Activated T-helper 1 cell treated with Interleukin-2 at 50 U/mL for 16 hours (primary cell): Measurements from ENCODE around the gene FHIT.

Source experiments
- DNase-seq: peaks from one replicate; pipeline ENCODE4 v3.0.0-alpha.2; 2020; ENCODE audit warnings: low read depth

The FHIT gene

GRCh38 chr3:60102154-60102553, 1149.1 kb downstream of the FHIT start:
- DNase-seq = no peak

- no peak for DNase-seq
Measured at GRCh38 chr3:60101621-60102020, 1149.6 kb downstream of the FHIT start.

- DNase-seq = no peak
Measured at GRCh38 chr3:60096403-60096802, 1154.8 kb downstream of the FHIT start.

- DNase-seq = no peak
Measured at GRCh38 chr3:60095930-60096329, 1155.3 kb downstream of the FHIT start.

GRCh38 chr3:60095516-60095915, 1155.7 kb downstream of the FHIT start:
- no peak for DNase-seq

GRCh38 chr3:60094392-60094947, 1156.8 kb downstream of the FHIT start:
- DNase-seq = no peak

- DNase-seq = no peak
Measured at GRCh38 chr3:60090548-60090947, 1160.7 kb downstream of the FHIT start.

- no peak for DNase-seq
Measured at GRCh38 chr3:60086811-60087210, 1164.4 kb downstream of the FHIT start.

GRCh38 chr3:60085649-60086048, 1165.6 kb downstream of the FHIT start:
- DNase-seq = no peak

GRCh38 chr3:60081381-60082095, 1169.7 kb downstream of the FHIT start:
- no peak for DNase-seq

- DNase-seq = no peak
Measured at GRCh38 chr3:60080648-60081047, 1170.6 kb downstream of the FHIT start.

GRCh38 chr3:60079076-60079475, 1172.2 kb downstream of the FHIT start:
- DNase-seq = no peak

- no peak for DNase-seq
Measured at GRCh38 chr3:60076331-60076730, 1174.9 kb downstream of the FHIT start.

- DNase-seq = no peak
Measured at GRCh38 chr3:60073942-60074341, 1177.3 kb downstream of the FHIT start.

- DNase-seq = no peak
Measured at GRCh38 chr3:60073228-60073627, 1178.0 kb downstream of the FHIT start.

- DNase-seq = no peak
Measured at GRCh38 chr3:60070366-60070765, 1180.9 kb downstream of the FHIT start.

GRCh38 chr3:60065227-60065868, 1185.9 kb downstream of the FHIT start:
- DNase-seq = no peak

GRCh38 chr3:60064210-60065178, 1186.8 kb downstream of the FHIT start:
- no peak for DNase-seq

- DNase-seq = no peak
Measured at GRCh38 chr3:60056404-60056803, 1194.8 kb downstream of the FHIT start.

- no peak for DNase-seq
Measured at GRCh38 chr3:60055765-60056164, 1195.5 kb downstream of the FHIT start.

GRCh38 chr3:60053526-60054265, 1197.6 kb downstream of the FHIT start:
- no peak for DNase-seq

GRCh38 chr3:60048447-60048848, 1202.8 kb downstream of the FHIT start:
- DNase-seq = no peak
